ENCODE data around the gene INMT. TPM values are rescaled to one million over a fixed set of nuclear protein-coding genes. Genes with fewer than 3 reads are reported as not detected.

The INMT gene
- total RNA-seq, 1 donor from 2014 or later: 3.4 TPM

GRCh38 chr7:30735631-30736030 lies 16.3 kb upstream of the INMT start:
- Mint-ChIP-seq H3K27ac (no peak overlapping the region), H3K27me3 (ENCODE audit: low read depth) (peaks cover 41% of the 10 kb centered on the region), H3K4me3 (no peak overlapping the region), H3K9me3 (no peaks in the 10 kb centered on the region), H3K4me1 (peaks cover 4% of the 10 kb centered on the region), H3K36me3 (no peaks in the 10 kb centered on the region)
- DNase-seq (ENCODE audit: low spot score in 2 of 2, unreplicated experiment in 2 of 2): no peak
- no peak for TF ChIP-seq CTCF (IDR thresholded peaks at IDR 0.05; ENCODE audit: unreplicated experiment)

- Mint-ChIP-seq H3K9me3 (no peaks in the 10 kb centered on the region), H3K4me1 (peaks cover 4% of the 10 kb centered on the region), H3K27ac (no peak overlapping the region), H3K36me3 (no peaks in the 10 kb centered on the region), H3K27me3 (ENCODE audit: low read depth) (peaks cover 39% of the 10 kb centered on the region), H3K4me3 (no peak overlapping the region)
- TF ChIP-seq CTCF (IDR thresholded peaks at IDR 0.05; ENCODE audit: unreplicated experiment): no peak
- no peak for DNase-seq (ENCODE audit: low spot score in 2 of 2, unreplicated experiment in 2 of 2)
Observed at GRCh38 chr7:30736291-30736690, 15.6 kb upstream of the INMT start.

- Mint-ChIP-seq H3K9me3 (no peaks in the 10 kb centered on the region), H3K4me1 (no peaks in the 10 kb centered on the region), H3K36me3 (no peaks in the 10 kb centered on the region), H3K27ac (no peak overlapping the region), H3K27me3 (ENCODE audit: low read depth) (peaks cover 30% of the 10 kb centered on the region), H3K4me3 (no peak overlapping the region)
- no peak for TF ChIP-seq CTCF (IDR thresholded peaks at IDR 0.05; ENCODE audit: unreplicated experiment)
- no peak for DNase-seq (ENCODE audit: low spot score in 2 of 2, unreplicated experiment in 2 of 2)
Observed at GRCh38 chr7:30738026-30738915, 13.7 kb upstream of the INMT start.

- no peak for DNase-seq (ENCODE audit: low spot score in 2 of 2, unreplicated experiment in 2 of 2)
- H3K9me3 Mint-ChIP-seq: no peaks in the 10 kb centered on the region
- no peaks in the 10 kb centered on the region for H3K36me3 Mint-ChIP-seq
- peaks cover 24% of the 10 kb centered on the region for H3K27me3 Mint-ChIP-seq (ENCODE audit: low read depth)
- H3K4me3 Mint-ChIP-seq: no peak overlapping the region
- TF ChIP-seq CTCF (IDR thresholded peaks at IDR 0.05; ENCODE audit: unreplicated experiment): no peak
- no peaks in the 10 kb centered on the region for H3K4me1 Mint-ChIP-seq
- H3K27ac Mint-ChIP-seq: no peak overlapping the region
Observed at GRCh38 chr7:30739691-30740090, 12.2 kb upstream of the INMT start.

GRCh38 chr7:30740417-30741181 lies 11.3 kb upstream of the INMT start:
- no peaks in the 10 kb centered on the region for H3K36me3 Mint-ChIP-seq

More at GRCh38 chr7:30740417-30741181, 11.3 kb upstream of the INMT start:
- Mint-ChIP-seq H3K9me3 (no peaks in the 10 kb centered on the region), H3K27me3 (ENCODE audit: low read depth) (peaks cover 20% of the 10 kb centered on the region), H3K4me3 (no peak overlapping the region), H3K4me1 (peaks cover 5% of the 10 kb centered on the region), H3K27ac (no peak overlapping the region)
- peak; percentile 61 to 87 for DNase-seq (ENCODE audit: low spot score in 2 of 2, unreplicated experiment in 2 of 2)
- peak; percentile 92 for TF ChIP-seq CTCF (IDR thresholded peaks at IDR 0.05; ENCODE audit: unreplicated experiment)
